DMS79 (cell line): Measurements from ENCODE around the gene CHRNB2.

Experiments
- DNase-seq: peaks from one replicate; lab custom pipeline; 2025; lab: John Stamatoyannopoulos, UW

Gene CHRNB2

DNA sequence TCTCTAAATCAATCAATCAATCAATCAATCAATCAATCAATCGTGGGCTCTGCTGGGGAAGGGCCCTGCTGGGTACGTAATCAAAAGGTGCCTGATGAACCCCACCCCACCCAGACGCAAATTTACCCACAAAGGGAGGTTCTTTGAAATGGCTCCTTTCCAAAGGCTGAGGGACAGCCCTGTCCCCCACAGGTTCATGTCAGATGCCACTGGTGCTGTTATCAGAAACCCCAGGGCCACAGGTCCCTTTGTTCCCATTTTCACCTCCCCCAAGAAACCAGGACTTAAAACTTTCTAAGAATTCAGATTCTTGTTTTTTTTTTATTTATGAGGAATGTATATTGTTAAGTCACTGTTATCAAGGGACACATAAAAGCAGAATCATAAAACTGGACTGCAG, 14.2 kb downstream of the CHRNB2 start:
- DNase-seq, result no peak

DNA sequence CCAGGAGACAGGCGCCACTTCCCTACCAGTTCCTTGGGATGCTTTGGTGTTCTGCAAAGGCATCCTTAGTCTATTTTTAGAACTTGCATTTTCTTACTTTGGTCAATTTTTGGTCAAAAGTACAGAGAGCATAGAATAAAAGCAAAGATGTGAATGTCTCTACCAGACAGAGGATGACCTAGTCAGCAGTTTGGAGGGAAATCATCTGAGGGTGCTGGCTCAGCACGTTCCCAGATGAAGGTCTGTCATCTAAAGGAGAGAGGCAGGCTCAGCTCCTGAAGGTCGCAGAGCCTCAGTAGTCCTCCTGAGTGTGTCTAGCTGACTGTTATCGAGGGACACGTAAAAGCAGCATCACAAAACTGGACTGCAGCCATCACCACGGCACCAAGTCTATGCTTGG, 15.3 kb downstream of the CHRNB2 start:
- no peak for DNase-seq

DNA sequence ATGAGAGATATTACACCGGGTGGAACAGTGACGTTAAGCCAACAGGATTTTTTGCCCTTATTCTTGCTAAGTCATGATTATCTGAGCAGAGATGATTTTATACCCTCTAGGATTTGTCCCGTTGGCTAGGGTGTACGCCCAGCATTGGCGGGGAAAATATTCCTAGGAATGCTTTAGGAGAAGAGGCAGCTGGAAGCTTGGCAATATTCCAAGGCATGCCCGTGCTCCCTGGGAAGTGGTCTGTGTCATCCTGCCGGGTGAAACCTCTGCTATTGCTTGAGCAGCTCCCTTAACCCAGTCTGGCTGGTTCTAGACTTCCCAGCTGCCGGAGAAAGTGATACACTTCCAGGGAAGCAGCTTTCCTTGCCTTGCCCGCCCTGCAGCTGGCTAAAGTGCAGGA, 16.2 kb downstream of the CHRNB2 start:
- no peak for DNase-seq

DNA sequence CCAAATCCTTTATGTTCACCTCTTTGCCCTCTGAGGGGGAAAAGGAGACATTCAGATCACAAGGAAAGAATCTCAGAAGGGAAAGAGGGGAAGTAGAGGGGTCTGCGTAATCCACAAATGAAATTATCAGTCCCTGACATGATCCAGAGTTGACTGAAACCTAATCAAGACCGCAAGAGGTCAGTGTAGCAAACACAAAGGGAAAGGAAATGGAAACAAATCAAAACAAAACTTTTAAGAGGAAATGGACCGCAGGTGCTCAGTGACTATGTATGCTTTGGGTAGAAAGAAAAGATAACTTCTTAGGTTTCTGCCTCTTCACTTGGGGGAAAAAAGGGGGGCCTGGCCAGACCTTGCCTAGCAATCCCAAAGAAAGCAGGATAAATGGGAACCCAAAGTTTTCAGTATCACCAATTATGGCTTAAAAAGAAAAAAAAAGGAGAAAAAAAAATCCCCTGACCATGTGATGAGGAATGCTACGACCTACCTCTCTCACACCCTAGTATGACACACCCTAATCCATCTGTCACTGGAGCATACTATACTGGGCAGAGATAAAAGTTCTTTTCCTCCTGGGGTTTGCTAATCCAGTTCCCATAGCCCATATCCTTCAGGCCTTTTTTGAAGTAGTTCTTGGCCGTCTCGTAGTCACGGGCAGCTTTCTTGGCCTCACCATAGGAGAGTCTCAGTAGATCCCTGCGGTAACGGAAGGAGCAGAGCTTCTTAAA, 16.9 kb downstream of the CHRNB2 start:
- DNase-seq, result no peak

DNA sequence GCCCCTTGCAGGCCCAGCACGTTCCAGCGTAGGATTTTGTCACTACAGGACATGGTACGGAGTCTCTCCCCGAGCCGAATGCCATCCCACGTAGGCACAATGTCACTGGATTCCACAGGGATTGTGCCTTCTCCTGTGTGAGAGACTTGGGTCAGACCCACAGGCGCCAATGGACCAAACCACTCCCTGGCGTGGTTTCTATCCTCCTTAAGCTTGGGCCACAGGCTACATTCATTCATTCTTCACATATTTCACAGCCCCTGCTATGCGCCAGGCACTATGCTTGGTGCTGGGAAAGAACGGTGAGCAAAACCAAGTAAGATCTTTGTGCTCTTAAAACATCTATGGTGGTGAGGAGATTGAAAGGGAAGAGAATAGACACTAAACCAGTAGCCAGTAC, 18.7 kb downstream of the CHRNB2 start:
- DNase-seq, result no peak

DNA sequence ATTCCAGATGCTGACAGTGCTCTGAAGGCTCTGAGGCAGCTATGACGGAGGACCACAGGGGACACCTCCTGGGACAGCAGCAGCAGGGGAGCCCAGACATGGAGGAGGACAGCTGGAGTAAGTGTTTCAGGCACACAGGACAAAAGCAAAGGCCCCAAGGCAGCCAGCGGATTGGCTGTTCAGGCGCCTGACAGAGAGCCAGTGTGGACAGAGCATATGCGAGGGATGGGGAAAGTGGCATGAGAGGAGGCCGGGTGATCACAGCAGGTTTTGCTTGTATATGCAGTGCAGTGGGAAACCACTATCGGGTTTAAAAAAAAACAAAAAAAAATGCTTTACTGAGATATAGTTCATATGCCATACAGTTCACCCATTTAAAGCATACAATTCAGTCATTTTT, 19.1 kb downstream of the CHRNB2 start:
- DNase-seq, result no peak

DNA sequence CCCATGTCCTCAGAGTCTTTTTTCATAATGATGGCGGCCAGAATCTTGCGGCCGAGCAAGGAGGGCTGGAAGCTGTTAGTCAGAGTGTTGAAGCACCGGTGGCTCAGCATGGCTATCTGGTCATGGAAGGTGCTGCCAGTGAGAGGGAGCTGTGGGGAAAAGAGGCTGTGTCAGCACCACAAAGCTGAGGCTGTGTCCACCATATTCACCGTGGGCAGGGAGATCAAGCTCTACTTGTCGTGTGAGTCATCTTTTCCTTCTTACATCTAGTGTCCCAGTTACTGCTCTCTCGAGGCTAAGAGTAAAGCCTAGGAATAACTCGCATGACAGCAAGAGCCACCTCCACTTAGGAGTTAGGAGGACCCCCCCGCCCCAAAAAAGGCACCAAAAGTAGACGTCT, 22.2 kb downstream of the CHRNB2 start:
- DNase-seq, result no peak

DNA sequence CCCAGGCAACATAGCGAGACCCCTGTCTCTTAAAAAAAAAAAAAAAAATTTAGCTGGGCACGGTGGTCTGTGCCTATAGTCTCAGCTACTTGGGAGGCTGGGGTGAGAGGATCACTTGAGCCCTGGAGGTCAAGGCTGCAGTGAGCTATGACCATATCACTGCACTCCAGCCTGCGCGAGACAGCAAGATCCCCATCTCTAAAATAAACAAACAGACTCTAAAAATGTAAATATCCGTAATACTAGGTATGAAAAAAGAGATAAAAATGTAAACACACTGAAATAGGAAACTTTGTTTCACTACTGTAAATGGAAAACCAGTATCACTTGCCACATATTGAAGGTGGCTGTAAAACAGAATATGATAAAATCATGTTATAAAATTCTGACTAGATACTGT, 23.2 kb downstream of the CHRNB2 start:
- no peak for DNase-seq

DNA sequence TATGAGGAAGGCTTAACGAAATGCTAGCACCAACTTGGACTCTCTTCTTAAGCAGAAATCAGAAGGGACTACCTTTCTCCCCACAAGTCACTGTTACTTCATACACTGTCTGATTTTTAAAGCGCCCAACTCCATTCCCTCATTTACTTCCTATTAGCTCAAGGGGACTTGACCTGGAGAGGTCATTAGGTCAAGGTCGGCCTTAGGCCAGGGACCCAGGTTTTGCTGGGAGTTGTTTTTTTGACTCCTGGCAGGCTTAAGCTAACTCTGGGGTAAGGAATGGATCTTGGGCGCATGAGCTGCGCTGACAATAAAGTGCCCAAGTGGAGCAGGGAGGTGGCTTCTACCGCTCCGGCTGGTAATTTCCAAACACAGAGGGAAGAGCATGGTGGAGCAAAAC, 23.6 kb downstream of the CHRNB2 start:
- DNase-seq, result no peak

DNA sequence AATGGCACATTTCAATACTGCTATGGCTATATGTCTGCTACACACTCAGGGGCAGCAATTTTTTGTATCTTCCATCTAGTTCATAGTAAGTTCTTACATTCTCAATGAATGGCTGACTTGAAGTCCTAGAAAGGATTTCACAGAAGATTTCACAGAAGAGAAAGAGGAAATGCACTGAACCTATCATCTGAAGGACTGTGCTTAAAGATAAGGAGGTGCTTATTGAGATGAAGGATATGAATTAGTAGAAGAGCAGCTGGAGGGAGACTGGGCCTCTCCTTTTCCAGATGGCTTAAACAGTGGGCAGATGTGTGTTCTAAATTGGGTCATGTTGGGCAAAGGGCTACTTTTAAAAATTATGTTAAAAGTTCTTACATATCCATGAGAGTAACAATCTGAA, 25.8 kb downstream of the CHRNB2 start:
- DNase-seq, result no peak

DNA sequence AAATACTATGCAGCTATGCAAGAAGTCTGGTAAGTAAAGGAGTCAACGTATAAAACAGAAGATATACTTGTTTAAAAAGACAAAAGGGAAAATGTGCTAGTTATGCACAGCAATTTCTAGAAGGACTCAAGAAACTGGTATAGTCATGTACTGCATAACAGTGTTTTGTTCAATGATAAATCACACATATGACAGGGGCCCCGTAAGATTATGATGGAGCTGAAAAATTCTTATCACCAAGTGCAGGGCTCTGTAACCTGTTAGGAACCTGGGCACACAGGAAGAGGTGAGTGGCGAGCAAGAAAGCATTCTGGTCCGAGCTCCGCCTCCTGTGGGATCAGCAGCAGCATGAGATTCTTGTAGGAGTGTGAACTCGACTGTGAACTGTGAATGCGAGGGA, 27.2 kb downstream of the CHRNB2 start:
- no peak for DNase-seq

DNA sequence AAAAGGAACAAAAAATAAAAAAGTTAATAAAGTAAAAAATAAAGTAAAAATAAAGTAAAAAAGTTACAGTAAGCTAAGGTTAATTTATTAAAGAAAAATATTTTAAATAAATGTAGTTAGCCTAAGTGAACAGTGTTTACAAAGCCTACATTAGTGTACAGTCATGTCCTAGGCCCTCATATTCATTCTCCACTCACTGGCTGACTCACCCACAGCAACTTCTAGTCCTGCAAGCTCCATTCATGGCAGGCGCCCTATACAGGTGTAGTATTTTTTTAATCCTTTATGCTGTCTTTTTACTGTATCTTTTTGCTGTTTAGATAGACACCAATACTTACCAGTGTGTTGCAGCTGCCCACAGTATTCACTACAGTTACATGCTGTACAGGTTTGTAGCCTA, 28.0 kb downstream of the CHRNB2 start:
- DNase-seq, result no peak

DNA sequence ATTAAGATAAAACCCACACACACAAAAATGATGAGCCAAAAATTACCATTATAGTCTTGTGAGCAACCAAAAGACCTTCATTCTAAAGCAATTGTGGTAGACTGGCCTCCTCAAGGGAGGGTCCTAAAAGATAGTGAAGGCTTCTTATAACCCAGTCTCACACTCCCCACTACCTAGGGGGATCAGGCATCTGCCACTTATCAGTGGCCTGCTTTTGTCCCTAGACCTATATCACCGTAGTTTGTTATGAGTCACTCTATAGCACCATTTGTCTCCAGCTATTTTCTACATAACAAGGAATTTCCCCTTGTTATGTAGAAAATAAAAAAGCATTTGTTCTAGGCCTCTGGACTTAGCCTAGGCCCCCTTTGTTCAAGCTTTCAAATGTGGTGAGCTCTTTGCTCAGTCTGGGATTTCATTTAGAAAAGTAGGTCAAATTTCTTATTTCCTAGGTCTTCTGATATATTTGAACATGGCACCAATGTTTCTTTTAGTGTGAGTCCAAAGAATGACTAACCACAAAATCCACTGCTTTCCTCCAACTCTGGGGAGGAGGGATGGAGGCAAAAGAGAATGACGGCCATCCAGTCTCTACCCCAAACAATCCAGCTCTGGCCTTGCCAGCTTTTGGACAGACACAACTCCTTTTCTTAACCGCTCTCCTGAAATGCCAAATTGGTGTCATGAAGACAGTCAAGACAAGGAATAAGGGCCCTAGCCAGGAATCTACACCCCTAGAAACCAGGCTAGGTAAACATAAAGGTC, 31.5 kb downstream of the CHRNB2 start:
- DNase-seq, result no peak

DNA sequence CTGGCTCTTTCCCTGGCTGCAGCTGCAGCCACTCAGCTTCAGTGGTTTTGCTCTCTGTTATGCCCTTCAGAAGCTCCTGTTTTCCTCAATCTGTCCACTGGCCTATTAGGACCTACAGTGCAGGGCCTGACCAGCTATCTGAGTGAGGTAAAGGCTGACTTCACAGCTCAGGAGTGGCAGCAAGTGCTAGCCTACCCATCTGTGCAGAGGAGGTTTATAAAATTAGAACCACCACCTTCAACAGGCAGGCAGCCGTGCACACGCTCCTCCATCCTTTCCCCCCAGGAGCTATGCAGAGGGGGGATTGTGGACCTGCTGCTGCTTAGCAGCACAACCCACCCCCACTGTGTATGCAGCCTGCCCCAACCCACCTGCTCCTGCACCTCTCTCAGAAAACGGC, 32.1 kb downstream of the CHRNB2 start:
- no peak for DNase-seq

DNA sequence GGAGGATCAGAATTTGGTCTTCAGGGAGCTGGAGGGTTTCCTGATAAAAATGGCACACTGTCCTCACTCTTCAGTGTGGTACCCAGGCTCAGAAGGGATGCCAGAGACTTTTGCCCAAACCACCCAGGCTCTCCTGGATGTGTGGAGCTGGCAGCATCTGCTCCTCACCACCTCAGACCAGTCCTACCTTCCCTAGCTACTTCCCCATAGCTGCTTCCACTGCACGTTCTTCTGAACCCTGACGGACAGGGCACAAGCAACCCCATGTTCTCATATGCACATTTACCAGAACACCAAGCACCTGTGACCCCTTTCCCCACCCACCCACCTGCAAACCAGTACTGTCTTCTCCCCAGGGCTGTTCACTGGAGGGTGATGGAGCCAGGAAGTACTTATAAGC, 35.7 kb downstream of the CHRNB2 start:
- no peak for DNase-seq

DNA sequence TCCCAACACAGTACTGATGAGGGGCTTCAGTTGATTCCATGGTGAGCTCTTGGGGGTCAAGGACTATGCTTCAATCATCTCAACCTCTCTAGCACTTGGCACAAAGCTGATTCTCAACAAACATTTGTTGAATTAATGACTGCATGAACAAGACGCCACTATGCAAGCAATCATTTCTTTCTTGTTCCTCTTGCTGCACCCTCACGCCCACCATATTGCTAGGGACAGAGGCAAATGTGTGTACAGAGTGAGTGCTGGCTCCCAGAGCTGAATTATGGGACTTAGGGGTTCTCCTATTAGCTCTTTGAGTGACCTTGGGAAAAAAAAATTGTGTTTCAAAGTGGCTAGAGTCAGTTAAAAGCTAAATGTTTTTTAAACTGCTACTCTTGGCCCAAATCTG, 38.0 kb downstream of the CHRNB2 start:
- DNase-seq, result no peak

DNA sequence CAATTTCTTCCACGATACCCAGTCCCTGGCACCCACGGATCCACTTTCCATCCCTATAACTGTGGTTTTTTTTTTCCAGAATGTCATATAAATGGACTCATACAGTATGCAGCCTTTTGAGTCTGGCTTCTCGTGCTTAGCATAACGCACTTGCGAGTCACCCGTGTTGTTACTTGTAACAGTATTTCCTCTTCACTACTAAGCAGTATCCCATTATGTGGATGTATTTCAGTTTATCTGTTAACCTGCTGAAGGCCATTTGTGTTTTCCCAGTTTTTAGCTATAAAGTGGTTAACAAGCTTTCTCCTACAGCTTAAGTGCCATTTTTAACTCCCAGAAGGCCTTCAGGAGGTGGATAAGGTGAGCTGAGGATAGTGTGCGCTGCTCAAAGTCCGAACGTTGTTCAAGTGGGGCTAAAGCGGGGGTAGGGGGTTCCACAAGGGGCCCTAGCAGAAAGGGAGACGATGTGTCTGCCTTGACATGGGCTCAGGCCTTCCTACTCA, 39.6 kb downstream of the CHRNB2 start:
- no peak for DNase-seq

DNA sequence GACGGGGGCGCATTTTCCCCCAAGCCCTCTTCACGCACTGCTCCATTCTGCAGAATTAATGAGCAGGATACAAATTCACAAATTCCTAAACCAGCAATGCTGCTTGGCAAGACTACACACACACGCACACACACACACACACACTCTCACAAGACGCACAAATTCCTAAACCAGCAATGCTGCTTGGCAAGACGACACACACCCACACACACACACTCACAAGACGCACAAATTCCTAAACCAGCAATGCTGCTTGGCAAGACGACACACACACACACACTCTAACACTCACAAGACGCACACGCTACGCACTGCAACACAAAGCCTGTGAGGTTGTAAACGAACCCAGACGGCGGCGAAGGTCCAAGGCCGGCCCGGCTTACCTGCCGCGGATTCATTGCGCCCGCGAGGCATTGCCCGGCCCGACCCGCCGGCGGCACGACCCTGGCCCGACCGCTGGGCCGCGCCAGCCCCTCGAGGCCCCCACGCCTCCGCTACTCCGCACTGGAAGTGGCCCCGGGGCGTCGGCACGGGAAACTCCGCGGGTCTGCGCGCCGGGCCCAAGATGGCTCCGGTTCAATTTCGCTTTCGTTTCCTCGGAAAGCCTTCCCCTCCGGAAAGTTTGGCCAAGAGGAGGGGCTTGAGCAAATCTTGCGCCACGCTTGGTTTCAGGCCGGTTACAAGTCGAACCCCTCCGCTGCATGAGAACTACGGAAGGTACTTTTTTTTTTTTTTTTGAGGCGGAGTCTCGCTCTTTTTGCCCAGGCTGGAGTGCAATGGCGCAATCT, 40.2 kb downstream of the CHRNB2 start, which contains the start of gene ADAR:
Gene ADAR, minus strand, starts transcription at position 578 of the 788 bp plus-strand sequence. Its CDS starts 180 bp downstream, at position 398.
- DNase-seq, result peak; percentile 82

DNA sequence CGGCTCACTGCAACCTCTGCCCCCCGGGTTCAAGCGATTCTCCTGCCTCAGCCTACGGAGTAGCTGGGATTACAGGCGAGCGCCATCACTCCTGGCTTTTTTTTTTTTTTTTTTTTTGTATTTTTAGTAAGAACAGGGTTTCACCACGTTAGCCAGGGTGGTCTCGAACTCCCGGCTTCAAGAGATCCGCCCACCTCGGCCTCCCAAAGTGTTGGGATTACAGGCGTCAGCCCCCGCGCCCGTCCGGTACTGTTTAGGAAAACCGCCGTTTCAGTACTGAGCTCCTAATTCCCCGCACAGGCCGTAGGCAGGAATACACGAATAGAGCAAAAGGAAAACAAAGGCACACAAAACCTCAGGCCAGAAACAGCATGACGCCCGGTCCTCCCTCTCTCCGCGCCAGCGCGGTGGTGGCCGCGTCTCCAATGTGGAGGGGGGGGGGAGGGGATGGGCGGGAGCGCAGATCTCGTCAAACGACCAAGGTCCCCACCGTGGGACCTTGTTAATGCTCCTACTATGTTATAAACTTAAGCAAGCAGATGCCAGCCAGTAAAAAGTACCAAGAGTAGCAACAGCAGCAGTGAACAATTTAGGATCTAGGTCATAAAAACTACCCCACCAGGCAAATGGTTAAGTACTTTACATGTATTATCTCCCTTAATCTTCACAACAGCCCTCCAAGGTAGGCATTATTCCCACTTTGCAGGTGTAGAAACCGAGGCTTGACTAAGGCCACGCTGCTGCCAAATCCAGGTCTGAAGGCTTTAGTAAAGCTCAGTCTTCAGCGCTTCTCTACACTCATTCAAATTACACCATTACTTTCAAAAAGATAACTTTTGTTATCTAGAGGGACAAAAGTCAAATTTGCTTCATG, 41.1 kb downstream of the CHRNB2 start:
- DNase-seq, result peak; percentile 49

DNA sequence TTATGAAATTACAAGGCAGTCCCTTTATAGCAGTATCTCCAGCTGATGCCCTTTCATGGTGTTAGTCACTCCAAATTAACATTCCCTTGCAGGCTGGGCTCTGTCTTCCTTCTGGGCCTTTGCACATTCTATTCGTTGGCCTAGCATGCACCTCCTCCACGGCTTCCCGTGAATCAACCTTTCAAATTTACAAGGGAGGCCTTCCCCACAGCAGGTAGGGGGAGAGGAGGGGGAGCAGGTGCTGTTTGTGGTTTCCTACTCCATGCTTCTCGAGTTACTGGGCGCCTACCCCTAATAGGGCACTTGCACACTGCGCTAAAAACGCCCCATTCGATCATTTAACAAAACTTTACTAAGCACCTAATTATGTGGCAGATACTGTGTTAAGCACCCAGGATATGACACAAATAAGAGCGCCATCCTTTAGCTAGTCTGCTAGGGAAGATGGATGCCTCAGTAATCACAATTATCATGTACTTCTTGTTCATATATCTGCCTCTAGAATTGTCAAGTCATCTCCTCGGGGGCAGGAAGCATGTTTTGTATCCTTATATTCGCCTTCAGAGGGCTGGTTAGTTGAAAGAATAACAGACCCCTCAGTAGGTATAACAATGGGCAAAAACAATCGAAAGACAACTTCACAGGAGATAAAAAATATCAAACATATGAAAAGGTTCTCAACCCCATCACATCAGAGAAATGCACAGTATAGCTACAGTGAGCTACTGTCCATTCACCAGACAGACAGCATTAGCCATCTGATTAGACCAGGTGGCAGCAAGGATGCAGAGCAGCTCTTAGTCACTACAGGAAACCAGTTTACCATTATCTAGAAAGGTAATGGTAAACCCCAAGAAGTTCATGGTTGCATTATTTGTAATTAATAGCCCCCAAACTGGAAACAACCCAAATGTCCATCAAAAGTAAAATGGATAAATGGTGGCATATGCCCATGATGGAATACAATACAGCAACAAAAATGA, 42.1 kb downstream of the CHRNB2 start:
- DNase-seq, result no peak
